BJ (cell line): ENCODE results near the gene SNX3. TPM values are rescaled to one million over a fixed set of nuclear protein-coding genes. Genes with fewer than 3 reads are reported as not detected.
"Not testable (repeated sequence)": the region's sequence is repeated elsewhere in the genome, so short reads cannot be mapped to it uniquely, and the experiment has no call there.

Source experiments
- CTCF ChIA-PET: fragments of 350-600 bp; formaldehyde crosslinking; extraction: SDS; loops from one replicate; lab custom pipeline; 2021; ENCODE audit warnings: antibody characterized with exemption, inconsistent platforms; lab: Yijun Ruan, JAX
- POLR2A ChIA-PET: fragments of 300-600 bp; sonication (Branson Sonifier 250); formaldehyde crosslinking; extraction: SDS; loops from one replicate; lab custom pipeline; 2021; ENCODE audit warnings: antibody characterized with exemption; lab: Charles Lee
- DNase-seq: peaks from one replicate; pipeline ENCODE4 v3.0.0-alpha.2; 2011; ENCODE audit warnings: low read depth
- H3K27me3 ChIP-seq: 2 replicates; pipeline ENCODE4 v1.6.0; 2011; ENCODE audit warnings: low read length; ENCODE audit not compliant: control insufficient read depth, insufficient read depth
- H3K36me3 ChIP-seq: 2 replicates; pipeline ENCODE4 v1.5.1; 2011; ENCODE audit warnings: low read length; ENCODE audit not compliant: control insufficient read depth, insufficient read depth
- H3K4me3 ChIP-seq: 2 replicates; pipeline ENCODE4 v1.5.1; 2011; ENCODE audit warnings: low read depth, mild to moderate bottlenecking, control low read depth, low read length
- CTCF ChIP-seq: IDR thresholded peaks from 2 replicates; pipeline ENCODE4 v1.5.1; 2011; ENCODE audit warnings: low read depth, mild to moderate bottlenecking, control low read depth, inconsistent platforms, low read length, moderate library complexity; ENCODE audit not compliant: insufficient read depth
- polyA minus RNA-seq: library from RNA; depleted of rRNA, polyadenylated mRNA; stranded (reverse); fragments of >200 nt; gene quantifications from 2 replicates; pipeline ENCODE4 v1.2.3, GENCODE V29; 2011; rRNA and poly(A)+ RNA removed
- polyA plus RNA-seq: library from polyadenylated mRNA; depleted of rRNA; stranded (reverse); fragments of >200 nt; gene quantifications from 2 replicates; pipeline ENCODE4 v1.2.3, GENCODE V29; 2011; rRNA removed

Gene SNX3
- polyA plus RNA-seq (113 and 243 TPM in 2 replicates), polyA minus RNA-seq (38.5 and 39.7 TPM in 2 replicates)

- CTCF ChIA-PET, result interaction anchor here (0.6 to 2.3 kb wide), 3 partner anchors 10 to 1015 kb away, joined by 3 to 9 read pairs (median 5); no protein-coding TSS in a partner anchor
- Histone ChIP-seq H3K4me3 (peak within 1 kb of the TSS; percentile 95), H3K36me3 (no peaks in the 10 kb centered on the region), H3K27me3 (no peaks in the 10 kb centered on the region)
- no peak for TF ChIP-seq CTCF
- DNase-seq, result peak; percentile 89
- POLR2A ChIA-PET, result interaction anchor here (0.7 kb wide), 1 partner anchor 34 kb away, joined by 3 read pairs; the partner anchor contains the start of gene AFG1L
Observed at GRCh38 chr6:108260809-108261569, at the start of gene SNX3. SNX3 (minus strand) TSS chr6:108261040; CDS start chr6:108260921, 119 bp downstream.

- ChIA-PET POLR2A (no interaction called here), CTCF (interaction anchor here (0.6 kb wide), 1 partner anchor 36 kb away, joined by 3 read pairs; no protein-coding TSS in a partner anchor)
- Histone ChIP-seq H3K36me3 (no peaks in the 10 kb centered on the region), H3K27me3 (no peaks in the 10 kb centered on the region), H3K4me3 (no peak overlapping the region)
- no peak for TF ChIP-seq CTCF
- DNase-seq, result no peak
Observed at GRCh38 chr6:108309844-108310243, 49.0 kb upstream of the SNX3 start.

DNA sequence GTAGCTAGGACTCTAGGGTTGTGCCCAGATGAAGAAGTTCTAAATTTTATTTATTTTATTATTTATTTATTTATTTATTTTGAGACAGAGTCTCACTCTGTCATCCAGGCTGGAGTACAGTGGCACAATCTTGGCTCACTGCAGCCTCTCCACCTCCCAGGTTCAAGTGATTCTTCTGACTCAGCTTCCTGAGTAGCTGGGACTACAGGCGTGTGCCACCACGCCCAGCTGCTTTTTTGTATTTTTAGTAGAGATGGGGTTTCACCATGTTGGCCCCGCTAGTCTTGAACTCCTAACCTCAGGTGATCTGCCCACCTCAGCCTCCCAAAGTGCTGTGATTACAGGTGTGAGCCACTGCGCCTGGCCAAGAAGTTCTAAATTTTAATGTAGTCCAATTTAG lies 47.8 kb upstream of the SNX3 start:
- POLR2A ChIA-PET, H3K4me3 ChIP-seq, H3K27me3 ChIP-seq, H3K36me3 ChIP-seq, DNase-seq: not testable (repeated sequence)
- CTCF ChIA-PET, result interaction anchor here (0.7 kb wide), 1 partner anchor 47 kb away, joined by 3 read pairs; no protein-coding TSS in a partner anchor

DNA sequence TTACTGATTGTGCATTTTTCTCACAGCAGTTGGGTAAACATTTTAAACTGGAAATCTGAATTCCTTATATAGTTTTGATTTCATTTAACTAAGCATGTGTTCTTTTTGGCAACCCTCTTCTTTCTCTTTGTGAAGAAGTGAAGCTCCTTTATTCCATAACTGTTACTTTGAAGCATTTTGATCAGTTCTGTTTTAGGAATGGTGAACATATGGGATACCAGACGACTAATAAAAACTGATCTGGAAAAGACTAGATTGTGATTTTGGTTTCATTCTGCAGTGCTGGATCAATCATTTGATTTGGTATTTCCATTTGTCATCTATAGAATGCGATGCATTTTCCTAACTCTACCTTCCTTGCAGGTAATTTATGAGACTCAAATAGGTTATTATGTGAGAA lies 43.8 kb upstream of the SNX3 start:
- POLR2A ChIA-PET, result no interaction called here
- CTCF ChIA-PET, result no interaction called here
- no peak overlapping the region for H3K4me3 ChIP-seq
- no peaks in the 10 kb centered on the region for H3K36me3 ChIP-seq
- TF ChIP-seq CTCF, result no peak
- no peaks in the 10 kb centered on the region for H3K27me3 ChIP-seq
- DNase-seq, result no peak

DNA sequence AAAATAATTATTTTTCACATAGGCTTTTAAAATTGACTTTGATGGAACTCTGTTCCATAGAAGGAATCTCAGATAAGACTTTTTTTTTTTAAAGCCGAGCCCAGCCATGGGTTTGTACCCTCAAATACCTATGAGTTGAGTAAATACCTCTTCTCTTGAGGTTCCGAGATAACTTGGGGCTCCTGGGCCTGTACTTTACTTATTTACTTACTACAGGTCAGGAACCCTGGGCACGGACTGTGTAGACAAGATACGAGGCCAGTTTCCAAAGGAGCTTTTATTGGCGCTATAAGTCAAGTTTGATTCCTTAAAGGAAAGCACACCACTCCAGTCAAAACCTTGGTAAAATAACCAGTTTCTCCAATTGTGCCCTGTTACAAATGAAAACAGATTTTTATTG lies 41.5 kb upstream of the SNX3 start:
- CTCF ChIA-PET, result no interaction called here
- TF ChIP-seq CTCF, result no peak
- POLR2A ChIA-PET, result no interaction called here

More for the DNA sequence above, 41.5 kb upstream of the SNX3 start:
- H3K36me3 ChIP-seq, result no peaks in the 10 kb centered on the region
- no peak overlapping the region for H3K4me3 ChIP-seq
- no peaks in the 10 kb centered on the region for H3K27me3 ChIP-seq
- DNase-seq, result no peak
